IPS-18a (cell line): ENCODE data around the gene DEFB129.
"Not testable (repeated sequence)": the region's sequence is repeated elsewhere in the genome, so short reads cannot be mapped to it uniquely, and the experiment has no call there.

Experiments
- H3K27ac ChIP-seq: one replicate; pipeline ENCODE4 v1.5.1; 2013; ENCODE audit warnings: low read length
- H3K27me3 ChIP-seq: one replicate; pipeline ENCODE4 v1.6.1; 2013; ENCODE audit warnings: mild to moderate bottlenecking, low read length; ENCODE audit not compliant: control insufficient read depth, insufficient read depth
- H3K36me3 ChIP-seq: one replicate; pipeline ENCODE4 v1.6.1; 2013; ENCODE audit warnings: low read depth, low read length; ENCODE audit not compliant: control insufficient read depth
- H3K4me1 ChIP-seq: one replicate; pipeline ENCODE4 v1.6.1; 2013; ENCODE audit warnings: low read depth, low read length; ENCODE audit not compliant: control insufficient read depth
- H3K4me3 ChIP-seq: one replicate; pipeline ENCODE4 v1.5.1; 2013; ENCODE audit warnings: low read length
- H3K9ac ChIP-seq: one replicate; pipeline ENCODE4 v1.6.1; 2013; ENCODE audit warnings: mild to moderate bottlenecking, low read length, moderate library complexity
- H3K9me3 ChIP-seq: one replicate; pipeline ENCODE4 v1.6.1; 2013; ENCODE audit warnings: low read depth, low read length; ENCODE audit not compliant: control insufficient read depth

The DEFB129 gene, protein sequence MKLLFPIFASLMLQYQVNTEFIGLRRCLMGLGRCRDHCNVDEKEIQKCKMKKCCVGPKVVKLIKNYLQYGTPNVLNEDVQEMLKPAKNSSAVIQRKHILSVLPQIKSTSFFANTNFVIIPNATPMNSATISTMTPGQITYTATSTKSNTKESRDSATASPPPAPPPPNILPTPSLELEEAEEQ

DNA sequence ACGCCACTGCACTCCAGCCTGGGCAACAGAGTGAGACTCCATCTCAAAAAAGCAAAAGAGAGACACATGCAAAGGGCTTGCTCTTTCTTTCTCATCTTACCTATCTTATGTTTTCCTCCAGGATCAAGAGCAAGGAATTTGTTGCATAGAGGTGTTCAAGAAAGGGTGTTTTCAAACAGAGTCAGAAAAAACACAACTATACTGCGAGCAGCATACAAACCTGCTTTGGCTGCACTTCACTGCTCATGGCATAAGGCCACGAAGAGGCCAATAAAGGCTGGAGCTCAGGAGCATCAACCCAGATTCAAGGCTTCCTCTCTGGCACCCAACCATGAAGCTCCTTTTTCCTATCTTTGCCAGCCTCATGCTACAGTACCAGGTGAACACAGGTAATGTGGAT lies at the start of gene DEFB129:
TSS of gene DEFB129 (plus strand) at position 301 of the 400 bp plus-strand sequence. CDS start at position 332, 31 bp downstream.
- Histone ChIP-seq H3K9me3 (no peaks in the 10 kb centered on the region), H3K36me3 (no peaks in the 10 kb centered on the region), H3K27me3 (peaks cover 5% of the 10 kb centered on the region), H3K27ac (no peak within 1 kb of the TSS), H3K9ac (no peak within 1 kb of the TSS), H3K4me1 (no peaks in the 10 kb centered on the region), H3K4me3 (no peak within 1 kb of the TSS)

DNA sequence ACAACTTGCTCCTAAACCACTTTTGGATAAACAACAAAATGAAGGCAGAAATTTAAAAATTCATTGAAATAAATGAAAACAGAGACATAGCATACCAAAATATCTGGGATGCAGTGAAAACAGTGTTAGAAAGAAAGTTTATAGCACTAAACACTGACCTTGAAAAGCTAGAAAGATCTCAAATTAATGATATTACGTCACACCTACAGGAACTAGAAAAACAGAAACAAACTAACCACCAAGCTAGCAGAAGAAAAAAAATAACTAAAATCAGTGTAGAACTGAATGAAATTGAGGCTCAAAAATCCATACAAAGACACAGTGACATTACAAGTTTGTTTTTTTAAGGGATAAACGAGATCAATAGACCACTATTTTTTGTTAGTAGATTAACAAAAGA lies 42.8 kb upstream of the DEFB129 start:
- no peaks in the 10 kb centered on the region for H3K27me3 ChIP-seq
- no peak overlapping the region for H3K27ac ChIP-seq
- H3K9me3 ChIP-seq, result no peaks in the 10 kb centered on the region
- H3K36me3 ChIP-seq, result no peaks in the 10 kb centered on the region
- H3K9ac ChIP-seq, result no peak overlapping the region
- no peak overlapping the region for H3K4me3 ChIP-seq
- no peaks in the 10 kb centered on the region for H3K4me1 ChIP-seq

DNA sequence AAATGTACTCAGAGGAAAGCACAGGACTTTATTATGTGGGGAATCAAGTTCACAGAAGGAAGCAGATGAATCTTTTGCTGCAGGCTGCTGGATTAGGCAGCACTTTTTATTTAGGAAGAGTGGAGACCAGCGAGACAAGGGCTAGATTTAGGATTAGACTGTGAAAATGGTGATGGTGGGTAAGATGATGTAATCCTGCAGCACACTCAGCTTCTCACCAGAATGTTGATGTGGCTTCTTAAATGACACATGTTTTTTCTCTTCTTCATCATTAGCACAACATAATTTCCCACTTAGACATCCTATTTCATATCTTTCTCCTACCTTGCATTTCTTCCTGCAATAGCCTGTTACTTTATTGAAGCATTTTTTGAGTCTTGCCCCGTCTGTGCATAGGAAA lies 39.3 kb upstream of the DEFB129 start:
- H3K4me3 ChIP-seq, result no peak overlapping the region
- no peaks in the 10 kb centered on the region for H3K4me1 ChIP-seq
- no peaks in the 10 kb centered on the region for H3K27me3 ChIP-seq
- no peak overlapping the region for H3K9ac ChIP-seq
- no peak overlapping the region for H3K27ac ChIP-seq
- H3K36me3 ChIP-seq, result no peaks in the 10 kb centered on the region
- no peaks in the 10 kb centered on the region for H3K9me3 ChIP-seq

DNA sequence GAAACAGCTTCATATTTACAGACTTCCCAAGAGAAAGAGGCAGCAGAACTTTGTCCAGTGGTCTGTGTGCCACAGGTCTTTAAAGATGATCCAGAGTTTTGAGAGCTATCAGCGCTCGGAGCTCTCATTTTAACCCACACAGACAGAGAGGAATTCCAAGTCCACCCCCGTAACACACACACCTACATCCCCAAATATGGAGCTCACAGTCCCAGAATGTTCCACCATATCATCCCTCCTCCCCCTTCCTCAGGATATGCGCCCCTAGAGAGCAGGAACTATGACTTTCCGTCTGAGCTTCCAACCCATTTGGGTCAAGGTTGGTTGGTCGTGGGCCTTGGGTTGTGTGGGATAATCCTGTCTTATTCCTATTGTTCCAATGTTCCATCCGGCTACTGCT lies 37.4 kb upstream of the DEFB129 start, which contains the start of gene DEFB128:
TSS of gene DEFB128 (minus strand) at position 101 of the 400 bp plus-strand sequence. CDS start at position 13, 88 bp downstream.
- Histone ChIP-seq H3K27ac (no peak within 1 kb of the TSS), H3K27me3 (no peaks in the 10 kb centered on the region), H3K9me3 (no peaks in the 10 kb centered on the region)

DNA sequence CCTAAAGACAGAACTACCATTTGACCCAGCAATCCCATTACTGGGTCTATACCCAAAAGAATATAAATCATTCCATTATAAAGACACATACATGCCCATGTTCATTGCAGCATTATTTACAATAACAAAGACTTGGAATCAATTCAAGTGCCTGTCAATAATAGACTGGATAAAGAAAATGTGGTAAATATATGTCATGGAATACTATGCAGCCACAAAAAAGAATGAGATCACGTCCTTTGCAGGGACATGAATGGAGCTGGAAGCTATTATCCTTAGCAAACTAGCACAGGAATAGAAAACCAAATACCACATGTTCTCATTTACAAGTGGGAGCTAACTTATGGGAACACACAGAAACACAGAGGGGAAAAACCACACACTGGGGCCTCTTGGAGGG lies 28.8 kb upstream of the DEFB129 start:
- no peaks in the 10 kb centered on the region for H3K36me3 ChIP-seq
- no peak overlapping the region for H3K9ac ChIP-seq
- no peak overlapping the region for H3K27ac ChIP-seq
- peaks cover 8% of the 10 kb centered on the region for H3K27me3 ChIP-seq
- no peaks in the 10 kb centered on the region for H3K9me3 ChIP-seq
- H3K4me3 ChIP-seq, result no peak overlapping the region
- H3K4me1 ChIP-seq, result no peaks in the 10 kb centered on the region

More for the DNA sequence above, 37.4 kb upstream of the DEFB129 start, which contains the start of gene DEFB128:
- Histone ChIP-seq H3K9ac (no peak within 1 kb of the TSS), H3K36me3 (no peaks in the 10 kb centered on the region), H3K4me1 (no peaks in the 10 kb centered on the region), H3K4me3 (no peak within 1 kb of the TSS)

DNA sequence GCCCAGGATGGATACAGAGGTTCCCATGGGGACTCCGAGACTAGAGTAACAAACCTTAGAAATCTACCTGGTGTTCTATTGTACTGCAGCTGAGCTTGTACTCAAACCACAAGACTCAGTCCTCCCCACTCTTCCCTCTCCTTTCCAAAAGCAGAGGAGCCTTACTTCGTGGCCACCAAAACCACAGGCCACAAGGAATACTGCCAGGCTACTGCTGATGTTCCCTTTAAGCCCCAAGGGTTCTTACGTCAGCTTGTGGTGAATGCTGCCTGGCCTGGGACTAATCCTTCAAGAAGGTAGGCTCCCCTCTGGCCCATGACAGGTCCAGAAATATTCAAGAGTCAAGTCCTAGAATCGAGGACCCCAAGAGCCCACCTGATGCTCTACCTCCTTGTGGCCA lies 27.1 kb upstream of the DEFB129 start:
- Histone ChIP-seq H3K27me3 (peaks cover 12% of the 10 kb centered on the region), H3K27ac (no peak overlapping the region), H3K9me3 (no peaks in the 10 kb centered on the region), H3K9ac (no peak overlapping the region), H3K4me1 (no peaks in the 10 kb centered on the region), H3K36me3 (no peaks in the 10 kb centered on the region), H3K4me3 (no peak overlapping the region)

DNA sequence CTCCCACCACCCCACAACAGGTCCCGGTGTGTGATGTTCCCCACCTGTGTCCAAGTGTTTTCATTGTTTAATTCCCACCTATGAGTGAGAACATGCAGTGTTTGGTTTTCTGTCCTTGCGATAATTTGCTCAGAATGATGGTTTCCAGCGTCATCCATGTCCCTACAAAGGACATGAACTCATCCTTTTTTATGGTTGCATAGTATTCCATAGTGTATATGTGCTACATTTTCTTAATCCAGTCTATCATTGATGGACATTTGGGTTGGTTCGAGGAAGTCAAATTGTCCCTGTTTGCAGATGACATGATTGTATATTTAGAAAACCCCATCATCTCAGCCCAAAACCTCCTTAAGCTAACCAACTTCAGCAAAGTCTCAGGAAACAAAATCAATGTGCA lies 23.4 kb upstream of the DEFB129 start:
- H3K4me3 ChIP-seq, H3K4me1 ChIP-seq, H3K27ac ChIP-seq, H3K9ac ChIP-seq, H3K36me3 ChIP-seq, H3K9me3 ChIP-seq: not testable (repeated sequence)
- peaks cover 27% of the 10 kb centered on the region for H3K27me3 ChIP-seq

DNA sequence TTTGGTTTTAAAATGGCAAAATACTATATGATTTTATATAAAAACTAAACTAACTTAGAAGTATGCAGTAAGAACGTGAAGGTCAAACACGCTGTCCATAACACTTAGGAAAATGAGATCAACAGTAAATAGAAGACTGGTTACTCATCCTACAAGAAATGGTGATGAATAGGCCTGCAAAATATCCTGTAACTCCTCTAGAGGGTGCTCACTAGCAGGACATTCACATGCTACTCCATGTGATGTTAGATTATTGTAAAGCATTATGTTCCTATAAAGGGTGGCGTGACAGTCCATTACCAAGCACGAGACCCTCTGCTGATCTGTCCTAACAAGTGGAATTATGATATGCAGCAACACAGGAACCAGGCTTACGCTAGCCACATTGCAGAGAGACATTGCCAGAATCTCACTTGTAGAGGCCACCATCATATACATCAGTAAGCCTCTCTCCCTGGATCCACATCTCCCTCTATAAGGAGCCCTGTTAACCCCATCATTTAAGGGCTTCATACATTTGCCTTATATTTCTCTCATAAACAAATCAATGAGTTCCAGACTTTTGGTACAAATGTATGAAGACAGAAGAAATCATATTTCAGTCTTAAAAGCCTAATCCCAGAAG lies 18.0 kb upstream of the DEFB129 start:
- H3K9ac ChIP-seq, result no peak overlapping the region
- H3K4me3 ChIP-seq, result no peak overlapping the region
- H3K27me3 ChIP-seq, result peaks cover 67% of the 10 kb centered on the region
- H3K27ac ChIP-seq, result no peak overlapping the region
- H3K4me1 ChIP-seq, result no peaks in the 10 kb centered on the region
- H3K36me3 ChIP-seq, result no peaks in the 10 kb centered on the region
- H3K9me3 ChIP-seq, result no peaks in the 10 kb centered on the region

DNA sequence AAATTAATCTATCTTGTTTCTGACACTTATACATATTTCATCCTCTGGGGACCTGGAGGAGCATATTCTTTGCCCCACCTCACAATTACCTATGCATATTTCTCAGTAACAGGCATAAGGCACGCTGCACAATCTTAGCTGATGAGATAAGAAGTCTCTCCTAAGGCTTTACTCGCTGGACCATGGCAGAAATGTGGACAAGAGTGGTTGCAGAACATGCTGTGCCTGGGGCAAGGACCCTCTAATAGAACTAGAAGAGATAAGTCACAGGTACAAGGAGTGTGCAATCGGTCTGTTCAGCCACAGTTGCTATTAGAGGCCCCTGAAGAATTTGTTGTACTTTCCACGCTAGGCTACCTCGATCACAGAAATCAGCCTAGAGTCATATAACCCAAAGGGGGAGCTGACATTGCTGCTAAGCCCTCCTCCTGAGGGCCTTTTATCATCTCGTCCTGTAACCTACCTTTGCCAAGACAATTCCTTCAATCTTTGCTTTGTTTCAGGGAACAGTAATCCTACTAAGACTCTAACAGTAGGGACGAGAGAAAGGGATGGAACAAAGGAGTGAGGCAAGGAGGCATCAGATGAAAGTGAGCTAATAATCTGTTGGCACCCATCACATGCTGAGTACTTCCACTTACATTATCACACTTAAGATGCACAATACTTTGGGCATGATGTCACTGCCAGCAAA lies 16.1 kb upstream of the DEFB129 start:
- Histone ChIP-seq H3K27ac (no peak overlapping the region), H3K27me3 (peaks cover 53% of the 10 kb centered on the region), H3K9ac (no peak overlapping the region), H3K4me3 (no peak overlapping the region), H3K9me3 (no peaks in the 10 kb centered on the region), H3K36me3 (no peaks in the 10 kb centered on the region), H3K4me1 (no peaks in the 10 kb centered on the region)

DNA sequence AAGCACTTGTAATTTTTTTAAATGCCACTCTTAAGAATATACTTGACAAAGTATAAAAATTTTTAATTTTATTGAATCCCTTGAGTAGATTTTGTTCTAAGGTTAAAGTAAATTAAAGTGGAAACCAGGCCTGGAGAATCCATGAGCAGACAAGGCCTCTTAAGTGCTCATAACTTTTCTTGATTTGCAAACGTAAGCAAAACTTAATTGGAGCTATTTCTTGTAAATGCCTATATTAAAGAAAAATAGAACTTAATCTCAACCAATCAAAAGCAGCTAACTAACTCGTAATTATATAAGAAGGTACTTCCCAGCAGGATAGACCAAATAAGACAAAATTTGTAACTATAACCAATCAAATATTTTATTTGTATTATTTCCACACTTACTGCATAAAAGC lies 12.7 kb upstream of the DEFB129 start:
- no peaks in the 10 kb centered on the region for H3K9me3 ChIP-seq
- no peak overlapping the region for H3K4me3 ChIP-seq
- H3K9ac ChIP-seq, result no peak overlapping the region
- no peaks in the 10 kb centered on the region for H3K4me1 ChIP-seq
- no peak overlapping the region for H3K27ac ChIP-seq
- peaks cover 52% of the 10 kb centered on the region for H3K27me3 ChIP-seq
- no peaks in the 10 kb centered on the region for H3K36me3 ChIP-seq

DNA sequence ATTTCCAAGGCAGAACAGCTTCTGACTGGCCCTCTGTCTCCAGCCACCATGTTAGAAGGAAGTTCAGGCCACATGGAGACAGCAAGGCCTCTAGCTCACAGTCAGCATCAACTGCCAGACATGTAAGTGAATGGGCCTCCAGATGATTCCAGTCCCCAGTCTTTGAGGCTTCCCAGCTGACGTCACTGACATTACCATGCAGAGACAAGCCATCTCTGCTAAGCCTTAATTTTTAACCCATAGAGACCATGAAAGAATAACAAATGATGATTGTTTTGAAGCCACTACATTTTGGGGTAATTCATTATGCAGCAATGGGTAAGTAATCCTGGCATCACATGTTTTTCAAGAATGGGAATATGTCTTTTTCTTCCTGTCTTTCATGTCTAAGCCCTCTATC lies 11.3 kb upstream of the DEFB129 start:
- Histone ChIP-seq H3K9ac (no peak overlapping the region), H3K27me3 (peaks cover 42% of the 10 kb centered on the region), H3K36me3 (no peaks in the 10 kb centered on the region), H3K4me1 (no peaks in the 10 kb centered on the region), H3K27ac (no peak overlapping the region), H3K4me3 (no peak overlapping the region), H3K9me3 (no peaks in the 10 kb centered on the region)
